ENCODE data around the gene SLC25A42.

DNA sequence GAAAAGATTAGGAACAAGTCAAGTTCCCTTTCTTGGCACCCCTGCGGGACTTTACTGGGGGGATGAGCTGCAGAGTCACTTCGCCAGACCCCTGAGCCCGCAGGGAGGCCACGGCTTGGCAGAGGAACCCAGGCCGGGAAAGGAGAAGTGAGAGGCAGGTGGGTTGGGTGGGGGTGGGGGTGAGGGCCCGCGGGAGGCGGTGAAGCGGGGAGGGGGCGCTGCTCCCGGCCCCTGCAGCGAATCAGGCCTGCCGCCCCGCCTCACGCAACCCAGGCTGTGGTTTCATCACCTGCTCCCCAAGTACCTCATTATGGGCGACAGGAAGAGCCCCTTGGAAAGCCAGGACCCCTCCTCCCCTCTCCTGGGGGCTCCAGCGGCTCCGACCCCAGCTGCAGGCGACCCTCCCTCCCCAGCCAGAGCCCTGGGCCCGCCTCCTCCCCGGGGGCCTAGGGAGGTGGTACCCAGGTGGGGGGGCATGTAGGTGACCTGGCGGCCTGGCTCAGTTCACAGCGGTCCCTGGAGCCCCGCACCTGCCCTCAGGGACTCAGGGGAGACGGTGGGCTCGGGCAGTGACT, 96.8 kb downstream of the SLC25A42 start:
- TF ChIP-seq CTCF (IDR thresholded peaks at IDR 0.05) (no peak), POLR2A (IDR thresholded peaks at IDR 0.05) (no peak)
